HFFc6 (cell line): Measurements from ENCODE around the gene TNFSF13. TPM values are rescaled to one million over a fixed set of nuclear protein-coding genes. Genes with fewer than 3 reads are reported as not detected.

ENCODE experiments used
- DNase-seq: peaks from one replicate; pipeline ENCODE4 v3.0.0-alpha.2; 2018
- H3K27ac Mint-ChIP-seq: 2 replicates; pipeline ENCODE4 v1.8.0; 2020; ENCODE audit warnings: mild to moderate bottlenecking, mixed read lengths
- H3K27me3 Mint-ChIP-seq: 2 replicates; pipeline ENCODE4 v1.8.0; 2021; ENCODE audit warnings: mild to moderate bottlenecking, moderate library complexity, mixed read lengths; ENCODE audit not compliant: insufficient read depth
- H3K36me3 Mint-ChIP-seq: 2 replicates; pipeline ENCODE4 v1.8.0; 2021; ENCODE audit warnings: low read depth, mixed read lengths
- H3K4me1 Mint-ChIP-seq: 2 replicates; pipeline ENCODE4 v1.8.0; 2020; ENCODE audit warnings: low read depth, mixed read lengths
- H3K4me3 Mint-ChIP-seq: 2 replicates; pipeline ENCODE4 v1.8.0; 2020; ENCODE audit warnings: mild to moderate bottlenecking, moderate library complexity, mixed read lengths
- H3K9me3 Mint-ChIP-seq: 2 replicates; pipeline ENCODE4 v1.8.0; 2020; ENCODE audit warnings: mild to moderate bottlenecking, mixed read lengths
- total RNA-seq, 6 experiments: library from RNA; stranded (reverse); fragmentation: NEBNext Ultra II Directional; extraction: Animal tissue kit (Norgen Biotek cat#: 25700); gene quantifications; 2 replicates in 1 of 6; 3 replicates in 5 of 6; pipeline ENCODE4 v1.2.3, GENCODE V29; 2021
- TF ChIP-seq, protein P1 (sequence below): fragments of 200-600 bp; sonication (generic); IDR thresholded peaks from 2 replicates; pipeline ENCODE4 v1.5.0; 2021; ENCODE audit warnings: antibody characterized with exemption, mild to moderate bottlenecking

The TNFSF13 gene
- total RNA-seq, 6 experiments from 2014 or later, result 1.2 to 2.8 (median 1.5) TPM

DNA sequence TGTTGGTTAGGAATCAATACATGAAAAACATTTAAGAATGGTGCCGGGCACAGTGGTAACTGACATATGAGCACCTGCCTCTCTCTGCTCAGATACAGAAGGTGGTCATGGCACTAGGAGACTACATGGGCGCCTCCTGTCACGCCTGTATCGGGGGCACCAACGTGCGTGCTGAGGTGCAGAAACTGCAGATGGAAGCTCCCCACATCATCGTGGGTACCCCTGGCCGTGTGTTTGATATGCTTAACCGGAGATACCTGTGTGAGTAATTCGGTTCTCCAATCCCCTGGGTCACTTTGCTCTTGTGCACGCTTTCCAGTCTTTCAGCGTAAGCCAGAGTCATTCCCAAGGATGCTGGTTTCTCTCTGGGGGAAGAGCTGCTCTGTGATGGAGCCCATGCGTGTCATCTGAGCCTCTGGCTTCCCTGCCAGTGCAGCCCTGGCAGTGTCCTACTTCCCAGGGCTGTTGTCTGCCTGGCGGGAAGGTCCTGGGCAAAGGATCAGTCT lies 17.9 kb downstream of the TNFSF13 start:
- DNase-seq, result no peak
- Mint-ChIP-seq H3K27ac (peak overlapping the region; percentile 97), H3K4me1 (peaks cover 84% of the 10 kb centered on the region), H3K9me3 (peaks cover 15% of the 10 kb centered on the region), H3K4me3 (peak overlapping the region; percentile 94), H3K36me3 (peaks cover 77% of the 10 kb centered on the region), H3K27me3 (peaks cover 71% of the 10 kb centered on the region)
- TF ChIP-seq, protein P1, sequence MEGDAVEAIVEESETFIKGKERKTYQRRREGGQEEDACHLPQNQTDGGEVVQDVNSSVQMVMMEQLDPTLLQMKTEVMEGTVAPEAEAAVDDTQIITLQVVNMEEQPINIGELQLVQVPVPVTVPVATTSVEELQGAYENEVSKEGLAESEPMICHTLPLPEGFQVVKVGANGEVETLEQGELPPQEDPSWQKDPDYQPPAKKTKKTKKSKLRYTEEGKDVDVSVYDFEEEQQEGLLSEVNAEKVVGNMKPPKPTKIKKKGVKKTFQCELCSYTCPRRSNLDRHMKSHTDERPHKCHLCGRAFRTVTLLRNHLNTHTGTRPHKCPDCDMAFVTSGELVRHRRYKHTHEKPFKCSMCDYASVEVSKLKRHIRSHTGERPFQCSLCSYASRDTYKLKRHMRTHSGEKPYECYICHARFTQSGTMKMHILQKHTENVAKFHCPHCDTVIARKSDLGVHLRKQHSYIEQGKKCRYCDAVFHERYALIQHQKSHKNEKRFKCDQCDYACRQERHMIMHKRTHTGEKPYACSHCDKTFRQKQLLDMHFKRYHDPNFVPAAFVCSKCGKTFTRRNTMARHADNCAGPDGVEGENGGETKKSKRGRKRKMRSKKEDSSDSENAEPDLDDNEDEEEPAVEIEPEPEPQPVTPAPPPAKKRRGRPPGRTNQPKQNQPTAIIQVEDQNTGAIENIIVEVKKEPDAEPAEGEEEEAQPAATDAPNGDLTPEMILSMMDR, result no peak

DNA sequence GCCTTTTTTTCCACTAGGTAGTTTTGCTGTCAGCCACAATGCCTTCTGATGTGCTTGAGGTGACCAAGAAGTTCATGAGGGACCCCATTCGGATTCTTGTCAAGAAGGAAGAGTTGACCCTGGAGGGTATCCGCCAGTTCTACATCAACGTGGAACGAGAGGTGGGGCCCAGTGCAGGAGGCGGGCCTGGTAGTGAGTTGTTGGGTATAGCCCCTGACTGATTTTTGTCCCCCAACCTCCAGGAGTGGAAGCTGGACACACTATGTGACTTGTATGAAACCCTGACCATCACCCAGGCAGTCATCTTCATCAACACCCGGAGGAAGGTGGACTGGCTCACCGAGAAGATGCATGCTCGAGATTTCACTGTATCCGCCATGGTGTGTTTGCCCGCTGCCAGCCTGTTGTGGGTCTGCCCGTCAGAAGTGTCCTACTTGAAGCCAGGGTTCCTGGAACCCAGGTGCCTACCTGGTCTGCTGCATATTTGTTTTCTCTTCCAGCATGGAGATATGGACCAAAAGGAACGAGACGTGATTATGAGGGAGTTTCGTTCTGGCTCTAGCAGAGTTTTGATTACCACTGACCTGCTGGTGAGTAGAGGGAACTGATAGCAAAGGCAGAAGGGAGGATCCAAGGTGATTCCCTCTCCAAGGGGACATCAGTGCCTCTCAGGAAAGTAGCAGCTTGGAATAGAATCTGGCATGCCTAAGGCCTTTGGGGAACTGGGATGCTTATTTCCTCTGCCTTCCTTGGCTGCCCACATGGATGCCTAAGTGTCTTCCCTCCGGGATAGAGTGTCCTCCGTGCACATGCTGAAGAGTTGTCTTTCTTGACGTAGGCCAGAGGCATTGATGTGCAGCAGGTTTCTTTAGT lies 19.0 kb downstream of the TNFSF13 start:
- peaks cover 14% of the 10 kb centered on the region for H3K9me3 Mint-ChIP-seq
- no peak for DNase-seq
- H3K27ac Mint-ChIP-seq, result peak overlapping the region; percentile 97
- peaks cover 74% of the 10 kb centered on the region for H3K36me3 Mint-ChIP-seq
- peak overlapping the region; percentile 71 for H3K4me3 Mint-ChIP-seq
- TF ChIP-seq, protein P1, result no peak
- peaks cover 70% of the 10 kb centered on the region for H3K27me3 Mint-ChIP-seq
- H3K4me1 Mint-ChIP-seq, result peaks cover 83% of the 10 kb centered on the region

DNA sequence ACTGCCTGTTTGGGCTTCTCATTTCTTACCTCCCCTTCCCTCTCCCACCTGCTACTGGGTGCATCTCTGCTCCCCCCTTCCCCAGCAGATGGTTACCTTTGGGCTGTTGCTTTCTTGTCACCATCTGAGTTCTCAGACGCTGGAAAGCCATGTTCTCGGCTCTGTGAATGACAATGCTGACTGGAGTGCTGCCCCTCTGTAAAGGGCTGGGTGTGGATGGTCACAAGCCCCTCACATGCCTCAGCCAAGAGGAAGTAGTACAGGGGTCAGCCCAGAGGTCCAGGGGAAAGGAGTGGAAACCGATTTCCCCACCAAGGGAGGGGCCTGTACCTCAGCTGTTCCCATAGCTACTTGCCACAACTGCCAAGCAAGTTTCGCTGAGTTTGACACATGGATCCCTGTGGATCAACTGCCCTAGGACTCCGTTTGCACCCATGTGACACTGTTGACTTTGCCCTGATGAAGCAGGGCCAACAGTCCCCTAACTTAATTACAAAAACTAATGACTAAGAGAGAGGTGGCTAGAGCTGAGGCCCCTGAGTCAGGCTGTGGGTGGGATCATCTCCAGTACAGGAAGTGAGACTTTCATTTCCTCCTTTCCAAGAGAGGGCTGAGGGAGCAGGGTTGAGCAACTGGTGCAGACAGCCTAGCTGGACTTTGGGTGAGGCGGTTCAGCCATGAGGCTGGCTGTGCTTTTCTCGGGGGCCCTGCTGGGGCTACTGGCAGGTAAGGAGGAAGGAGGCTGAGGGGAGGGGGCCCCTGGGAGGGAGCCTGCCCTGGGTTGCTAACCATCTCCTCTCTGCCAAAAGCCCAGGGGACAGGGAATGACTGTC lies 20.7 kb downstream of the TNFSF13 start, which contains the start of gene CD68:
Gene CD68, plus strand, starts transcription at position 638 of the 833 bp plus-strand sequence. Its CDS starts 40 bp downstream, at position 678.
- Mint-ChIP-seq H3K27me3 (peaks cover 60% of the 10 kb centered on the region), H3K36me3 (peaks cover 64% of the 10 kb centered on the region), H3K4me3 (peak within 1 kb of the TSS; percentile 71), H3K9me3 (peaks cover 6% of the 10 kb centered on the region), H3K27ac (peak within 1 kb of the TSS; percentile 97), H3K4me1 (peaks cover 91% of the 10 kb centered on the region)
- DNase-seq, result peak; percentile 96
- TF ChIP-seq, protein P1, result no peak

DNA sequence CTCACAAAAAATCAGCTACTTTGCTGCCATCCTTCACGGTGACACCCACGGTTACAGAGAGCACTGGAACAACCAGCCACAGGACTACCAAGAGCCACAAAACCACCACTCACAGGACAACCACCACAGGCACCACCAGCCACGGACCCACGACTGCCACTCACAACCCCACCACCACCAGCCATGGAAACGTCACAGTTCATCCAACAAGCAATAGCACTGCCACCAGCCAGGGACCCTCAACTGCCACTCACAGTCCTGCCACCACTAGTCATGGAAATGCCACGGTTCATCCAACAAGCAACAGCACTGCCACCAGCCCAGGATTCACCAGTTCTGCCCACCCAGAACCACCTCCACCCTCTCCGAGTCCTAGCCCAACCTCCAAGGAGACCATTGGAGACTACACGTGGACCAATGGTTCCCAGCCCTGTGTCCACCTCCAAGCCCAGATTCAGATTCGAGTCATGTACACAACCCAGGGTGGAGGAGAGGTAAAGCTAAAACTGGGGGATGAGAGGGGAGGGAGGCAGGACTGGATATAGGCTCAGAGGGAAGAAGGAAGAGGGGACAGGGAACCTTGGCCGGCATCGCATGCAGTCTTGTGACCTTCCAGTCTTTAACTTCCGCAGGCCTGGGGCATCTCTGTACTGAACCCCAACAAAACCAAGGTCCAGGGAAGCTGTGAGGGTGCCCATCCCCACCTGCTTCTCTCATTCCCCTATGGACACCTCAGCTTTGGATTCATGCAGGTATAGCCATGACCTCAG lies 21.5 kb downstream of the TNFSF13 start:
- Mint-ChIP-seq H3K27ac (peak overlapping the region; percentile 97), H3K27me3 (peaks cover 53% of the 10 kb centered on the region), H3K36me3 (peaks cover 63% of the 10 kb centered on the region), H3K4me1 (peaks cover 91% of the 10 kb centered on the region), H3K4me3 (peak overlapping the region; percentile 71), H3K9me3 (peaks cover 6% of the 10 kb centered on the region)
- peak; percentile 46 for DNase-seq
- TF ChIP-seq, protein P1, result no peak
